HepG2 (cell line): ENCODE results near the gene SLC23A2.

ENCODE experiments used
- ATF2 ChIP-seq: sonication (generic); formaldehyde crosslinking; IDR thresholded peaks from 2 replicates; pipeline ENCODE4 v1.4.0; 2020; ENCODE audit warnings: missing genetic modification reagents
- BHLHE40 ChIP-seq: IDR thresholded peaks from 2 replicates; pipeline ENCODE4 v1.6.1; 2011; ENCODE audit warnings: low read length, improper control_type of control experiment
- CTCF ChIP-seq: sonication (generic); formaldehyde crosslinking; IDR thresholded peaks from 2 replicates; pipeline ENCODE4 v1.5.0; 2020; ENCODE audit warnings: mild to moderate bottlenecking, missing genetic modification reagents, moderate library complexity
- FOSL2 ChIP-seq: sonication (generic); formaldehyde crosslinking; IDR thresholded peaks from 2 replicates; pipeline ENCODE4 v1.4.0; 2020; ENCODE audit warnings: missing genetic modification reagents
- KDM5A ChIP-seq: fragments of 200-600 bp; sonication (generic); IDR thresholded peaks from 2 replicates; pipeline ENCODE4 v1.7.0; 2018; ENCODE audit warnings: antibody characterized with exemption, mild to moderate bottlenecking, low read length, borderline replicate concordance
- NFAT5 ChIP-seq: sonication (generic); formaldehyde crosslinking; IDR thresholded peaks from 2 replicates; pipeline ENCODE4 v1.4.0; 2020; ENCODE audit warnings: missing genetic modification reagents
- RNF2 ChIP-seq: fragments of 450-650 bp; conservative IDR thresholded peaks from 2 replicates; pipeline ENCODE4 v1.6.1; 2016; ENCODE audit warnings: low read depth
- SRY ChIP-seq: sonication (generic); formaldehyde crosslinking; IDR thresholded peaks from 2 replicates; pipeline ENCODE4 v1.8.0; 2022; ENCODE audit warnings: mild to moderate bottlenecking, missing genetic modification reagents
- ZFP36 ChIP-seq: fragments of 150-350 bp; IDR thresholded peaks from 2 replicates; pipeline ENCODE4 v1.6.1; 2018; ENCODE audit warnings: borderline replicate concordance, low read length, low read depth; ENCODE audit not compliant: partially characterized antibody
- ZNF543 ChIP-seq: sonication (generic); formaldehyde crosslinking; IDR thresholded peaks from 2 replicates; pipeline ENCODE4 v1.4.0; 2020; ENCODE audit warnings: mild to moderate bottlenecking, missing genetic modification reagents
- ZNF564 ChIP-seq: sonication (generic); formaldehyde crosslinking; IDR thresholded peaks from 2 replicates; pipeline ENCODE4 v1.8.1; 2023; ENCODE audit warnings: mild to moderate bottlenecking, missing genetic modification reagents
- TF ChIP-seq, protein P1 (sequence below): IDR thresholded peaks from 2 replicates; pipeline ENCODE4 v1.6.1; 2012; ENCODE audit warnings: low read length, improper control_type of control experiment
- TF ChIP-seq, protein P2 (sequence below): sonication (generic); formaldehyde crosslinking; IDR thresholded peaks from 2 replicates; pipeline ENCODE4 v1.8.1; 2022; ENCODE audit warnings: low read depth, mild to moderate bottlenecking, missing genetic modification reagents
- TF ChIP-seq, protein P3 (sequence below): sonication (generic); formaldehyde crosslinking; conservative IDR thresholded peaks from 2 replicates; pipeline ENCODE4 v1.4.0; 2020; ENCODE audit warnings: missing genetic modification reagents

GRCh38 chr20:4830259-4830658, 171.1 kb downstream of the SLC23A2 start:
- TF ChIP-seq KDM5A (no peak), FOSL2 (CRISPR knock-in tag) (no peak), ATF2 (CRISPR knock-in tag) (no peak), CTCF (no peak), ZNF564 (no peak), NFAT5 (CRISPR knock-in tag) (no peak), BHLHE40 (no peak), SRY (CRISPR knock-in tag) (no peak), ZNF543 (no peak), ZFP36 (no peak), RNF2 (no peak)
- TF ChIP-seq, protein P1, sequence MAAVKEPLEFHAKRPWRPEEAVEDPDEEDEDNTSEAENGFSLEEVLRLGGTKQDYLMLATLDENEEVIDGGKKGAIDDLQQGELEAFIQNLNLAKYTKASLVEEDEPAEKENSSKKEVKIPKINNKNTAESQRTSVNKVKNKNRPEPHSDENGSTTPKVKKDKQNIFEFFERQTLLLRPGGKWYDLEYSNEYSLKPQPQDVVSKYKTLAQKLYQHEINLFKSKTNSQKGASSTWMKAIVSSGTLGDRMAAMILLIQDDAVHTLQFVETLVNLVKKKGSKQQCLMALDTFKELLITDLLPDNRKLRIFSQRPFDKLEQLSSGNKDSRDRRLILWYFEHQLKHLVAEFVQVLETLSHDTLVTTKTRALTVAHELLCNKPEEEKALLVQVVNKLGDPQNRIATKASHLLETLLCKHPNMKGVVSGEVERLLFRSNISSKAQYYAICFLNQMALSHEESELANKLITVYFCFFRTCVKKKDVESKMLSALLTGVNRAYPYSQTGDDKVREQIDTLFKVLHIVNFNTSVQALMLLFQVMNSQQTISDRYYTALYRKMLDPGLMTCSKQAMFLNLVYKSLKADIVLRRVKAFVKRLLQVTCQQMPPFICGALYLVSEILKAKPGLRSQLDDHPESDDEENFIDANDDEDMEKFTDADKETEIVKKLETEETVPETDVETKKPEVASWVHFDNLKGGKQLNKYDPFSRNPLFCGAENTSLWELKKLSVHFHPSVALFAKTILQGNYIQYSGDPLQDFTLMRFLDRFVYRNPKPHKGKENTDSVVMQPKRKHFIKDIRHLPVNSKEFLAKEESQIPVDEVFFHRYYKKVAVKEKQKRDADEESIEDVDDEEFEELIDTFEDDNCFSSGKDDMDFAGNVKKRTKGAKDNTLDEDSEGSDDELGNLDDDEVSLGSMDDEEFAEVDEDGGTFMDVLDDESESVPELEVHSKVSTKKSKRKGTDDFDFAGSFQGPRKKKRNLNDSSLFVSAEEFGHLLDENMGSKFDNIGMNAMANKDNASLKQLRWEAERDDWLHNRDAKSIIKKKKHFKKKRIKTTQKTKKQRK, result no peak
- TF ChIP-seq, protein P2, sequence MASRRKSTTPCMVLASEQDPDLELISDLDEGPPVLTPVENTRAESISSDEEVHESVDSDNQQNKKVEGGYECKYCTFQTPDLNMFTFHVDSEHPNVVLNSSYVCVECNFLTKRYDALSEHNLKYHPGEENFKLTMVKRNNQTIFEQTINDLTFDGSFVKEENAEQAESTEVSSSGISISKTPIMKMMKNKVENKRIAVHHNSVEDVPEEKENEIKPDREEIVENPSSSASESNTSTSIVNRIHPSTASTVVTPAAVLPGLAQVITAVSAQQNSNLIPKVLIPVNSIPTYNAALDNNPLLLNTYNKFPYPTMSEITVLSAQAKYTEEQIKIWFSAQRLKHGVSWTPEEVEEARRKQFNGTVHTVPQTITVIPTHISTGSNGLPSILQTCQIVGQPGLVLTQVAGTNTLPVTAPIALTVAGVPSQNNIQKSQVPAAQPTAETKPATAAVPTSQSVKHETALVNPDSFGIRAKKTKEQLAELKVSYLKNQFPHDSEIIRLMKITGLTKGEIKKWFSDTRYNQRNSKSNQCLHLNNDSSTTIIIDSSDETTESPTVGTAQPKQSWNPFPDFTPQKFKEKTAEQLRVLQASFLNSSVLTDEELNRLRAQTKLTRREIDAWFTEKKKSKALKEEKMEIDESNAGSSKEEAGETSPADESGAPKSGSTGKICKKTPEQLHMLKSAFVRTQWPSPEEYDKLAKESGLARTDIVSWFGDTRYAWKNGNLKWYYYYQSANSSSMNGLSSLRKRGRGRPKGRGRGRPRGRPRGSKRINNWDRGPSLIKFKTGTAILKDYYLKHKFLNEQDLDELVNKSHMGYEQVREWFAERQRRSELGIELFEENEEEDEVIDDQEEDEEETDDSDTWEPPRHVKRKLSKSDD (CRISPR knock-in tag), result no peak
- TF ChIP-seq, protein P3, sequence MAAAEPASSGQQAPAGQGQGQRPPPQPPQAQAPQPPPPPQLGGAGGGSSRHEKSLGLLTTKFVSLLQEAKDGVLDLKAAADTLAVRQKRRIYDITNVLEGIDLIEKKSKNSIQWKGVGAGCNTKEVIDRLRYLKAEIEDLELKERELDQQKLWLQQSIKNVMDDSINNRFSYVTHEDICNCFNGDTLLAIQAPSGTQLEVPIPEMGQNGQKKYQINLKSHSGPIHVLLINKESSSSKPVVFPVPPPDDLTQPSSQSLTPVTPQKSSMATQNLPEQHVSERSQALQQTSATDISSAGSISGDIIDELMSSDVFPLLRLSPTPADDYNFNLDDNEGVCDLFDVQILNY (CRISPR knock-in tag), result no peak
